ENCODE measurements around the gene PLCB3.

The PLCB3 gene

DNA sequence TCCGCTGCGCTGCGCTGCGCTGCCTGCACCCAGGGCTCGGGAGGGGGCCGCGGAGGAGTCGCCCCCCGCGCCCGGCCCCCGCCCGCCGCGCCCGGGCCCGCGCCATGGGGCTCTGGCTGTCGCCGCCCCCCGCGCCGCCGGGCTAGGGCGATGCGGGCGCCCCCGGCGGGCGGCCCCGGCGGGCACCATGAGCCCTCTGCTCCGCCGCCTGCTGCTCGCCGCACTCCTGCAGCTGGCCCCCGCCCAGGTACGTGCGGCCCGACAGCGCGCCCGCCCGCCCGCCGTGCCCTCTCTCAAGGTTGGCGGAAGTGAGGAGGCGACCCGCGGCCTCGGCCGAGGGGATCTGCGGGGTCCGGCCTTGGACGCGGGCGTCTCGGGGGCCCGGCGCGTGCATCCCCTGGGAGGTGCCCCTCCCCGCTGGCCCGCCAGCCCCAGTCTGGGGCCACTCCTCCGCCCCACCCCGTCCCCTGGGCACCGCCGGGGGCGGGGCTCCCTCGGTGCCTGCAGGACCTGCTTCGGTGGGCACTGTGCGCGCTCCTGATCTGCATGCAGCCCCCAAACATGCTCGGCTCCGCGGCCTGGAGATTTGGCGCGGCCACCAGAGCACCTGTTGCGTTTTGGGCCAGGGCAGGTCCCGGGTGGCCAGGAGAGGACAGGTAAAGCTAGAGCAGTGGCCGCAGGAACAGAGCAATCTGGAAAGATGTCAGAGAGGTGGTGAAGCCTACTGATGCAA is 16.5 kb upstream of the PLCB3 start:
- peak overlapping the region; percentile 77 for H3K4me3 ChIP-seq (ENCODE audit: low read depth, low read length, poor library complexity, severe bottlenecking)
- peaks cover 70% of the 10 kb centered on the region for H3K4me1 ChIP-seq (ENCODE audit: insufficient read depth, low read length, severe bottlenecking)
- H4K20me1 ChIP-seq (ENCODE audit: insufficient read depth, low read length), result no peaks in the 10 kb centered on the region
- peaks cover 18% of the 10 kb centered on the region; the same call in 1 of the 2 replicates for H3F3A ChIP-seq (ENCODE audit: insufficient read depth, low read length)
- peaks cover 15% of the 10 kb centered on the region; the same call in 1 of the 2 replicates for H3K36me3 ChIP-seq (ENCODE audit: insufficient read depth, low read length)
- H3K9ac ChIP-seq (ENCODE audit: low read length), result peak overlapping the region; percentile 79
- H3K9me2 ChIP-seq (ENCODE audit: low read depth, low read length), result no peaks in the 10 kb centered on the region
- H3K27ac ChIP-seq (ENCODE audit: low read depth, low read length, poor library complexity, severe bottlenecking), result peak overlapping the region; percentile 69
- no peaks in the 10 kb centered on the region for H3K27me3 ChIP-seq (ENCODE audit: insufficient read depth, low read length)
- peak overlapping the region; percentile 97 for H3K4me2 ChIP-seq (ENCODE audit: low read length)
- no peak for TF ChIP-seq CTCF (IDR thresholded peaks at IDR 0.05; ENCODE audit: low read length)
- TF ChIP-seq EZH2 (IDR thresholded peaks at IDR 0.05; ENCODE audit: borderline replicate concordance, low read length), result no peak
- H3K79me2 ChIP-seq (ENCODE audit: insufficient read depth, low read length), result no peaks in the 10 kb centered on the region
- H3K9me3 ChIP-seq (ENCODE audit: low read length), result no peaks in the 10 kb centered on the region
- H2AFZ ChIP-seq (ENCODE audit: low read length), result no peak overlapping the region

GRCh38 chr11:64235437-64236161 is 15.7 kb upstream of the PLCB3 start:
- Histone ChIP-seq H3K27me3 (ENCODE audit: insufficient read depth, low read length) (no peaks in the 10 kb centered on the region), H3K4me1 (ENCODE audit: insufficient read depth, low read length, severe bottlenecking) (peaks cover 75% of the 10 kb centered on the region), H3K9me3 (ENCODE audit: low read length) (no peaks in the 10 kb centered on the region), H3K4me3 (ENCODE audit: low read depth, low read length, poor library complexity, severe bottlenecking) (peak overlapping the region; percentile 77), H3K9ac (ENCODE audit: low read length) (peak overlapping the region; percentile 79), H3F3A (ENCODE audit: insufficient read depth, low read length) (peaks cover 18% of the 10 kb centered on the region; the same call in 1 of the 2 replicates), H3K79me2 (ENCODE audit: insufficient read depth, low read length) (no peaks in the 10 kb centered on the region), H3K9me2 (ENCODE audit: low read depth, low read length) (no peaks in the 10 kb centered on the region), H3K27ac (ENCODE audit: low read depth, low read length, poor library complexity, severe bottlenecking) (peak overlapping the region; percentile 69), H3K4me2 (ENCODE audit: low read length) (peak overlapping the region; percentile 97), H3K36me3 (ENCODE audit: insufficient read depth, low read length) (peaks cover 15% of the 10 kb centered on the region; the same call in 1 of the 2 replicates), H2AFZ (ENCODE audit: low read length) (no peak overlapping the region), H4K20me1 (ENCODE audit: insufficient read depth, low read length) (no peaks in the 10 kb centered on the region)
- TF ChIP-seq EZH2 (IDR thresholded peaks at IDR 0.05; ENCODE audit: borderline replicate concordance, low read length), result no peak
- TF ChIP-seq CTCF (IDR thresholded peaks at IDR 0.05; ENCODE audit: low read length), result no peak

DNA sequence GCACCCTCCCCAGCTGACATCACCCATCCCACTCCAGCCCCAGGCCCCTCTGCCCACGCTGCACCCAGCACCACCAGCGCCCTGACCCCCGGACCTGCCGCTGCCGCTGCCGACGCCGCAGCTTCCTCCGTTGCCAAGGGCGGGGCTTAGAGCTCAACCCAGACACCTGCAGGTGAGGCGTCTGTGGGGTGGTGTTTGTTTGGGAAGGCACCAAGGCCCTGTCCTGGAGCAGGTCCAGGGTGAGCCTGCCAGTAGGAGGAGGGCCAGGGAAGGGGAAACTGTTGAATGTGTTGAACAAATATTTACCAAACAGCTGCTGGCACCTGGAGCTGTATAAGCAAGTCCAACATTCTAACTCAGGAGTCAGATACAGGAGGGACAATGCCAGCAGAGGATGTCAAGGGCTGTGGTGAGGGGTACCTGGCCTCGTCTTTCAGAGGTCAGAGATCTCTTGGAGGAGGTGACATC is 13.8 kb upstream of the PLCB3 start:
- H4K20me1 ChIP-seq (ENCODE audit: insufficient read depth, low read length), result no peaks in the 10 kb centered on the region
- H3K4me1 ChIP-seq (ENCODE audit: insufficient read depth, low read length, severe bottlenecking), result peaks cover 66% of the 10 kb centered on the region
- H3K27me3 ChIP-seq (ENCODE audit: insufficient read depth, low read length), result no peaks in the 10 kb centered on the region
- H3K9ac ChIP-seq (ENCODE audit: low read length), result peak overlapping the region; percentile 93
- TF ChIP-seq CTCF (IDR thresholded peaks at IDR 0.05; ENCODE audit: low read length) (no peak), EZH2 (IDR thresholded peaks at IDR 0.05; ENCODE audit: borderline replicate concordance, low read length) (no peak)
- no peaks in the 10 kb centered on the region for H3K9me2 ChIP-seq (ENCODE audit: low read depth, low read length)
- H3K4me2 ChIP-seq (ENCODE audit: low read length), result peak overlapping the region; percentile 91
- peak overlapping the region; percentile 98 for H3K27ac ChIP-seq (ENCODE audit: low read depth, low read length, poor library complexity, severe bottlenecking)
- H3K4me3 ChIP-seq (ENCODE audit: low read depth, low read length, poor library complexity, severe bottlenecking), result peak overlapping the region; percentile 36
- peaks cover 15% of the 10 kb centered on the region; the same call in 1 of the 2 replicates for H3K36me3 ChIP-seq (ENCODE audit: insufficient read depth, low read length)
- H3K79me2 ChIP-seq (ENCODE audit: insufficient read depth, low read length), result no peaks in the 10 kb centered on the region
- H3F3A ChIP-seq (ENCODE audit: insufficient read depth, low read length), result peaks cover 18% of the 10 kb centered on the region; the same call in 1 of the 2 replicates
- H2AFZ ChIP-seq (ENCODE audit: low read length), result no peak overlapping the region
- no peaks in the 10 kb centered on the region for H3K9me3 ChIP-seq (ENCODE audit: low read length)

Measured in OCI-LY1 (cell line).